GM18499 (cell line): ENCODE data around the gene NMNAT3.

ENCODE experiments used
- ATAC-seq: cut with Tn5 transposase; IDR thresholded peaks from one replicate; pipeline ENCODE4 v1.9.1; 2021; ENCODE audit warnings: moderate number of reproducible peaks; ENCODE audit not compliant: insufficient read depth, unreplicated experiment

The NMNAT3 gene

GRCh38 chr3:139677388-139678155 lies at the start of gene NMNAT3:
NMNAT3 (minus strand) TSS chr3:139677972; CDS start chr3:139627724, 50,248 bp downstream.
- peak; percentile 78 for ATAC-seq

- ATAC-seq, result no peak
These were observed 43.6 kb upstream of the NMNAT3 start for GRCh38 chr3:139721370-139721769.

- no peak for ATAC-seq
These were observed 40.6 kb upstream of the NMNAT3 start for GRCh38 chr3:139718415-139718814.

- no peak for ATAC-seq
These were observed 39.2 kb upstream of the NMNAT3 start for GRCh38 chr3:139716908-139717485.

DNA sequence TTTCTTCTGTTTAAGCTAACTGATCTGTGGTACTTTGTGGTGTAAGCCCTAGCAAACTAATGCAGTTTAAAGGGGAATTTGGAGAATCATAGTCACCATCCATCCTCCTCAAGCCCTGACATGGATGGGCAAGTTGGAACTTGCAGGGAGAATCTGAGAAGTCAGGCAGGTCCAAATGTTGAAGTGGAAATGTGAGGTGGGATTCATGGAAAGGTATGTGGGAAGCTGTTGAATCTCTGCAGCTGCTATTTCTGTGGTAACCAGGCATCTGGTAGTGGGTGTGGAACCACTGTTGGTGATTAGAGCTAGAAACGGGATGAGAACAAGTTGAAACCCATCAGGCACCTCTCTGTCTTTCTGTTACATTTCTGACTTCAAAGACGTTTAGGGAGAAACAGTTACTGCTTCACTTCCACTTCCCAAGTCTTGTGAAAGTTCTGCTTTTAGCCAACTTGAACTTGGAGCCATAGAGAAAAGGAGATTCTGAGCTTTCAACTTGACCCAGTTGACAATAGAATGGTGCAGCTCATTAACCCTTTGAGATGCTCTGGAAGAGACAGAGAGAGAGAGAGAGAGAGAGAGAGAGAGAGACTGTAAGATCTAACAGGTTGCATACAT lies 38.1 kb upstream of the NMNAT3 start:
- ATAC-seq, result no peak

DNA sequence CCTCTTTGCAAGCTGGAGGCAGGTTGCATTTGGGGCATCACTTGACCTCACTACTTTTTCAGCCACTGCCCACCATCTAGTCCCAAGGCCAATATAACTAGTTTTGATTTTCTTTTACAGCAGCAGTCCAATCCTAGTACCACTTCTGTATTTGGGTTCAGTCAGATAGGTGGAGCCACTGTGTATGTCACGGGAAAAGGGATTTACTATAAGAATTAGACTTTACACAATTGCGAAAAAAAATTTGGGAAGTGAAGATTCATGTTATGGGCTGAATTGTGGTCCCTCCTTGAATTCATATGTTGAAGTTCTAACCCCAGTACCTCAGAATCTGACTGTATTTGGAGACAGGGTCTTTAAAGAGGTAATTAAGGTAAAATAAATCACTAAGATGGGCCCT lies 37.4 kb upstream of the NMNAT3 start:
- no peak for ATAC-seq

DNA sequence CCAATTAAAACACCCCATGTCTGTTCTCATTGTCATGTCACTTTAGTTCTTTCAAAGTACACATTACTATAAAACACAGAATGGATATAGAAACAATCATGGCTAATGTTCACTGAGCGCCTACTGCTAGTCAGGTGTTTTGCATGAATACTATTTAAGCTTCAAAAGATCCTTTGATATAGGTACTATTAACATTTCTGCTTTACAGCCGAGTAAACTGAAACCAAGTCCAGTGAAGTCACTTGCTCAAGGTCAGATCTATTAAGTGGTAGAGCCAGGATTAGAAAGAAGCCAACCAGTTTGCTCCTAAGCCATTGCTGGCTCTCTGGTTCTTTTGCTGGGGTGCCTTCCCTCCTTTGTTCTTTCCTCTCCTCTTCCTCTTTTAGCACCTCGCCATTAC lies 32.4 kb upstream of the NMNAT3 start:
- no peak for ATAC-seq

DNA sequence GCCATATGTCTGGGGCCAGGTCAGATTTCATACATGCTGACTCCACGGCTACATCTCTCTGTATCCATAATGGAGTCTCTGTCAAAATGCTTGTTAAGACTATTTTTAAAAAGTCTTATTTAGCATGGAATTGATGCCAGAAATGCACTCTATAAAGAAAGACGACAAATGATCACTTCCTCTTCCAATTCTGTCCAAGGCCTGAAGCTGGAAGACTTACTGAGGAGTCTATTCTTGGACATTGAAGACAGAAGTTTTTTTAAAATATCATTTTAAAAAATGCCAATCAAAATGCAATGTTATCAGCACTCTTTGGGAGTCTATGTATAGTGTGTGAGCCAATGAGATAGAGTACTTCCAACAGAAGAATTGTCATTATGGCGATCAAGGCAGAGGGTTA lies 27.9 kb upstream of the NMNAT3 start:
- ATAC-seq, result no peak

- no peak for ATAC-seq
These were observed 18.5 kb upstream of the NMNAT3 start for GRCh38 chr3:139696314-139696604.

GRCh38 chr3:139695426-139696313 lies 17.9 kb upstream of the NMNAT3 start:
- no peak for ATAC-seq

DNA sequence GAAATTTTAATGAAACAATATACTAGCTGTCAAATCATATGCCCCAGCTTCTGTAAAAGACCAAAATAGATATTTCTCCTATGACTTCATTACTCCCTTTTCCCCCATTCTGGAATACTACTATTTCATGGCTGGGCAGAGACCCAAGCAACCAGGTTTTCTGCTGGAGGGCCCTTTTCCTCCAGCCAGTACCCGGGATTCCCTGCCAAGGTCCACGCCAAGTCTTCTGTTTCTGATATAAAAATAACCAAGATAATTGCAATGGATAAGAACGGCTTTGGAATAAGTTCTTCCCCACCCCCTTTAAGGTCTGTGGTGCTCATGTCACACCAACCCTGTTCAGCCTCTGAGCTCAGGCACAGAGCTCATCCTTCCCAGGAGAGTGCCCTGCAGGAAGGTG lies 17.2 kb upstream of the NMNAT3 start:
- no peak for ATAC-seq

DNA sequence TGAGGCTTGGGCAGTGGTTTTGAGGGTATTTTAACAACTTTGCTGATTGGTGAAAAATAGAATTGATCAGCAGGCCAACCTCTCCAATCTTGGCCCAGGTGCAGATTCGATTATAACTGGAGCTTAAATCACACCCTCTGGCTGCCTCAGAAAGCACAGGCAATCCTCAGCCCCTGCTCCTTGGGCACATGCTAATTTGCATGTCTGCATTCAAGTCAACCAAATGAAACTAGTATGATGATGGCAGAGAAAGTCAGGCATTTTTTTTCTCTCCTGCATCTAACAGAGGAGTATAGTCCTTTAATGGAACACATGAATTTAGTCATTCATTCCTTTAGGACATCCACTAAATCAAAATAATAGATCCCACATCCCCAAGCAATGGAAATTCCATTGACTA lies 16.8 kb upstream of the NMNAT3 start:
- ATAC-seq, result no peak

DNA sequence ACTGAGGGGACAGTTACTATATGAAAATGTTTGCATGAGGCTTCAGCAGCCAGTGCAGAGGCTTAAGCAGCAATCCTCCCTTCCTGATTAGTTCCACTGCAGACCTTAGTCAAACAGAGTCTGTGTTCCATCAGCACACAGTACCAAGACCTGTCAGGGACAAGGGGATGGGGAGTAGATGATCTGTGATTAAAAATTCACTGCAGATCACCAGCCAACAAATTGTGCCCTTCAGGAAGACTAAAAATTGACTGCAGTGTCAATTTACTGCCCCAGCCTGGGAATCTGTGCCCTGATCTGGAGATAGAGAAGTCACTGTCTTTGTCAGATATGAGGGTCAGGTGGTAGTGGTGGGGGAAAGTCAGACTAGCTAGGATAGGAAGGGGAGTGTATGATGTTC lies 13.8 kb upstream of the NMNAT3 start:
- ATAC-seq, result no peak

GRCh38 chr3:139689708-139690228 lies 12.0 kb upstream of the NMNAT3 start:
- no peak for ATAC-seq

DNA sequence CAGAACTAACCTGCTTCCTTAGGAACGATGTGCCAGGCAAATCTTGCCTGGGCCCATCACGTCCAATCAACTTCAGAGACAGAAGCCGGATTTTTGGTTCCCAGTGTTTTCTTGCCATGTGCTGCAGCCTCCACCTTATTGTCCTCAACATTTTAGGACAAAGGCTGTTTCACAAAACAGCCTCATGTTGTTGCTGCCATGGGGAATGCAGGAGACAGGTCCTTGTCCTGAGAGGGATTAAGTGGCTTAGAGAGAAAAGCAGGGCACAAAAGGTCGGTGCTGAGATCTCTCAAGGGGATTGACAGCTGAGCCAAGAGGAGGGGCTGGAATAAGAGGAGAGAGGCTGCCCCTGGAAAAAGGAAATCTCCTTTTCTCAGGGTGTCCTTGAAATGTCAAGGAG lies 11.3 kb upstream of the NMNAT3 start:
- no peak for ATAC-seq

DNA sequence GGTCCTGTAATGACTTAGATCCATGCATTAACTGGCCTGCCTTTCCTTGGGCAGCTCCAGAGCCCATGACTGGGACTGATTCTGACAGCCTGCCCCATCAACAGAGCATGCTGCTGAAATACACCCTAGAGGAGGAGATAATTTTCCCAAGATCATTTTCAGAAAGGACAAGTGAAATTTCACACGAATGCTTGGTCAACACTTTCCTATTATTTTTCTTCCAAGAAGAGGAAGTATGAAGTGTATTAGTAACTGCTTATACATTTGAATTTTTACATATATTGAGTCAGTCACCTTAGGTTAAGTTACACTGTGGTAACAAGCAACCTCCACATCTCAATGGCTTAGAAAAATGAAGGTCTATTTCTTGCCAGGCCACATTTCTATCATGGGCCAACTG lies 9.7 kb upstream of the NMNAT3 start:
- no peak for ATAC-seq

GRCh38 chr3:139686624-139687023 lies 8.9 kb upstream of the NMNAT3 start:
- ATAC-seq, result no peak

- ATAC-seq, result no peak
These were observed 8.4 kb upstream of the NMNAT3 start for GRCh38 chr3:139686206-139686605.

- ATAC-seq, result no peak
These were observed 1.5 kb upstream of the NMNAT3 start for GRCh38 chr3:139679220-139679775.

GRCh38 chr3:139676632-139677387 lies 962 bp downstream of the NMNAT3 start:
- ATAC-seq, result no peak
